Kidney (tissue), 14 donors: ENCODE measurements around the gene ERGIC1. TPM values are rescaled to one million over a fixed set of nuclear protein-coding genes. Genes with fewer than 3 reads are reported as not detected.

ENCODE experiments used
- DNase-seq, 5 donors: peaks; one replicate each; pipeline ENCODE4 v3.0.0-alpha.2; 2013 to 2020
- FAIRE-seq: peaks from 2 replicates; lab custom pipeline; 2012; peaks lifted over from hg19 to GRCh38; lab: Jason Lieb, UNC
- H3K27ac ChIP-seq, 2 donors: one replicate each; pipeline ENCODE4 v1.7.0; 2013; ENCODE audit warnings: low read depth in 2 of 2, low read length in 2 of 2, inconsistent platforms in 1 of 2
- H3K27me3 ChIP-seq: one replicate; pipeline ENCODE4 v1.7.1; 2013; ENCODE audit warnings: low read length, inconsistent platforms; ENCODE audit not compliant: control insufficient read depth, insufficient read depth
- H3K36me3 ChIP-seq, 3 donors: one replicate each; pipeline versions ENCODE4 v1.7.0 to v1.7.1; 2013; ENCODE audit warnings: low read length in 3 of 3, control low read depth in 1 of 3, inconsistent platforms in 1 of 3; ENCODE audit not compliant: insufficient read depth in 3 of 3, control insufficient read depth in 2 of 3
- H3K4me1 ChIP-seq, 3 donors: one replicate each; pipeline versions ENCODE4 v1.7.0 to v1.7.1; 2013; ENCODE audit warnings: low read length in 3 of 3, inconsistent platforms in 1 of 3, low read depth in 1 of 3; ENCODE audit not compliant: control insufficient read depth in 2 of 3, insufficient read depth in 2 of 3
- H3K4me3 ChIP-seq, 3 donors: one replicate each; pipeline versions ENCODE4 v1.7.0 to v1.8.1; 2013; ENCODE audit warnings: low read length in 3 of 3, control low read depth in 1 of 3, inconsistent platforms in 1 of 3
- H3K9ac ChIP-seq, 3 donors: one replicate each; pipeline versions ENCODE4 v1.7.0 to v1.7.1; 2013; ENCODE audit warnings: low read length in 3 of 3, control low read depth in 1 of 3, inconsistent platforms in 1 of 3
- H3K9me3 ChIP-seq, 3 donors: one replicate each; pipeline versions ENCODE4 v1.7.0 to v1.7.1; 2013; ENCODE audit warnings: low read length in 3 of 3, control low read depth in 1 of 3, inconsistent platforms in 1 of 3; ENCODE audit not compliant: control insufficient read depth in 2 of 3, insufficient read depth in 1 of 3
- intact Hi-C: fragments of 100-400 bp; cut with DNase I; formaldehyde crosslinking; loops from one replicate; pipeline ENCODE4 v1.11.1; 2022
- polyA plus RNA-seq: library from polyadenylated mRNA; stranded (reverse); fragments of 350-450 nt; fragmentation: Illumina TruSeq; extraction: RNeasy Lipid Tissue Mini Kit (QIAGEN cat#74804); gene quantifications from one replicate; pipeline ENCODE4 v1.2.3, GENCODE V29; 2014; ENCODE audit warnings: low read depth, low replicate concordance; ENCODE audit not compliant: insufficient read depth
- total RNA-seq: library from RNA; stranded (reverse); fragmentation: NEBNext Ultra II Directional; extraction: Animal tissue kit (Norgen Biotek cat#: 25700); gene quantifications from one replicate; pipeline ENCODE4 v1.2.1, GENCODE V29; 2021
- TF ChIP-seq, protein P1 (sequence below): IDR thresholded peaks from 3 replicates; pipeline ENCODE4 v1.5.1; 2012; ENCODE audit warnings: mild to moderate bottlenecking, moderate library complexity, borderline replicate concordance; ENCODE audit not compliant: insufficient read depth; ENCODE audit errors: extremely low read depth
- donor health status: control.
- donor health status: control.
- donor health status: control.
- donor health status: control.
- donor health status: control.
- donor health status: DM: yes; HTN: yes; CAD: no.
- donor health status: Normal renal cell carcinoma (clear cell type).

The ERGIC1 gene
- total and polyA plus RNA-seq, 2 donors from 2014 or later, result 88.0 to 183 TPM

DNA sequence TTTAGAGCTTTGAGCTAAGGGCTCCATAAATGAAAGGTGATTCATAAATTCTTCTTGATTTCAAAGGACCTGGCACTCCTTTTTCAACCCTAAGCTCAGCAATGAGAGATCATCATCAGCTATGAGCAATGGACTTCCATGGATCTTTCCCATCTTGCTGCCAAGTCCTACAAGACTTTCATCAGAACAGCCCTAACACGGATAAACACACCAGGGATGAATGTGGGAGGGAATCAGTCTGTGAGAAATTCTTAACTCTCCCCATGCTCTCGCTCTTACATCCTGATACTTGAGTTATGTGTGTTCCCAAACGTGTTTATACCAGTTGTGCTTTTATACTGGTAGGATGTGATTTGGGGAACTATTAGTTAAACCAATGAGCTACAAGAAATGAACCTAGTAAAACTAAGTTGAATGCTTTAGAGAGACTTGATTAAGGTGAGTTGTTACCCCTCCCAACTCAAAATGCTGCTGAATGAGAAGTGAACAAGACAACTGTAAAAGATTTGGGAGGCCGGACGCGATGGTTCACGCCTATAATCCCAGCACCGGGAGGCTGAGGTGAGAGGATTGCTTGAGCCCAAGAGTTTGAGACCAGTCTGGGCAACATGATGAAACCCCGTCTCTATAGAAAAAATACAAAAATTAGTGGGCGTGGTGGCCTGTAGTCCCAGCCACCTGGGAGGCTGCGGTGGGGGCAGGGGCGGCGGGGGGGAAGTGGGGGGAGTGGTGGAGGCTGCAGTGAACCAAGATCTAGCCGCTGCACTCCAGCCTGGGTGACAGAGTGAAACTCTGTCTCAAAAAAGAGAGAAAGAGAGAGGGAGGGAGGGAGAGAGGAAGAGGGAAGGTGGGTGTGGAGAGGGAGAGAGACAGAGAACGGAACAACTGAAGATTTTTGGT lies 120.0 kb downstream of the ERGIC1 start:
- no peak overlapping the region for H3K27ac ChIP-seq
- TF ChIP-seq, protein P1, sequence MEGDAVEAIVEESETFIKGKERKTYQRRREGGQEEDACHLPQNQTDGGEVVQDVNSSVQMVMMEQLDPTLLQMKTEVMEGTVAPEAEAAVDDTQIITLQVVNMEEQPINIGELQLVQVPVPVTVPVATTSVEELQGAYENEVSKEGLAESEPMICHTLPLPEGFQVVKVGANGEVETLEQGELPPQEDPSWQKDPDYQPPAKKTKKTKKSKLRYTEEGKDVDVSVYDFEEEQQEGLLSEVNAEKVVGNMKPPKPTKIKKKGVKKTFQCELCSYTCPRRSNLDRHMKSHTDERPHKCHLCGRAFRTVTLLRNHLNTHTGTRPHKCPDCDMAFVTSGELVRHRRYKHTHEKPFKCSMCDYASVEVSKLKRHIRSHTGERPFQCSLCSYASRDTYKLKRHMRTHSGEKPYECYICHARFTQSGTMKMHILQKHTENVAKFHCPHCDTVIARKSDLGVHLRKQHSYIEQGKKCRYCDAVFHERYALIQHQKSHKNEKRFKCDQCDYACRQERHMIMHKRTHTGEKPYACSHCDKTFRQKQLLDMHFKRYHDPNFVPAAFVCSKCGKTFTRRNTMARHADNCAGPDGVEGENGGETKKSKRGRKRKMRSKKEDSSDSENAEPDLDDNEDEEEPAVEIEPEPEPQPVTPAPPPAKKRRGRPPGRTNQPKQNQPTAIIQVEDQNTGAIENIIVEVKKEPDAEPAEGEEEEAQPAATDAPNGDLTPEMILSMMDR, result no peak
- H3K4me3 ChIP-seq, result no peak overlapping the region
- intact Hi-C loops, result no loop called here
- no peaks in the 10 kb centered on the region for H3K27me3 ChIP-seq
- no peaks in the 10 kb centered on the region for H3K4me1 ChIP-seq
- no peaks in the 10 kb centered on the region for H3K9me3 ChIP-seq
- DNase-seq (no peak), FAIRE-seq (no peak)
- peaks cover 0 to 9% (median 3%) of the 10 kb centered on the region in 3 donors for H3K36me3 ChIP-seq
- H3K9ac ChIP-seq, result no peak overlapping the region

DNA sequence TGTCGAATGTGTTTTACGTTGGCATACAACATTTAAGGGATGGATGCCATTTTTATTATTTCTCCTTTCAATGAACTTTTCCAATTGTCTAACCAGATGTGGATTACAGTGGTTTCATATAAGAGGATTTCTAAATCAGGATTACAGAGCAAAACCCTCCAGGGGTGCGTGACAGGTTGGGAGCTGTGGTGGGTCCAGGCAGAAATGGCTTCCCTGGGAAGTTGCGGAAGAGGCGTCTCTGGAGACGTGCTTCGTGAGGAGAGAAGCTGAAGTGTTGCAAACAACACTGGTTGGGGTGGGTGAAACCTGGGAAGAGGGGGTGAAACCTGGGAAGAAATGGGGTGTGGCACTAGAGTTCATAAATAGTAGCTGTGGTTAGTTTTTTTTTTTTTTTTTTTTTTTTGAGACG lies 120.7 kb downstream of the ERGIC1 start:
- Histone ChIP-seq H3K9me3 (no peaks in the 10 kb centered on the region), H3K27me3 (no peaks in the 10 kb centered on the region), H3K27ac (no peak overlapping the region), H3K4me3 (no peak overlapping the region), H3K9ac (no peak overlapping the region), H3K36me3 (peaks cover 0 to 9% (median 3%) of the 10 kb centered on the region in 3 donors), H3K4me1 (no peaks in the 10 kb centered on the region)
- intact Hi-C loops, result no loop called here
- FAIRE-seq (no peak), DNase-seq (no peak)
- TF ChIP-seq, protein P1, result no peak

DNA sequence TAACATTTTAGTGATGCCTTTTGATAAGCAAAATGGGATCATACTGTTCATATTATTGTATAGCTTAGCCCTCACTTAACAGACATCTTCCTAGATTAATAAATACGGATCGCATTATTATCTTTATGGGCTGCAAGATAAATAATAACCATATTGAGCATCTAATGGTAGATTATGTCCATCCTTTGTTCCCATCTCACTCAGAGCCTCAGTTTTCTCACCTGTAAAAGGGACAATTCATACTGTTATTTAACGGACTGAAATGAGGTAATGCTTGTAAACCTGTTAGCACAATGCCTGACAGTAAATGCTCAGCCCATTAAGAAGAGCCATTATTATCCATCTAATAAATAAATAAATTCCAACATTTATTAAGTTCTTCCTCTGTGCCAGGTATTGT lies 122.2 kb downstream of the ERGIC1 start:
- H3K27me3 ChIP-seq, result no peaks in the 10 kb centered on the region
- intact Hi-C loops, result no loop called here

More for the DNA sequence above, 122.2 kb downstream of the ERGIC1 start:
- Histone ChIP-seq H3K36me3 (peaks cover 0 to 3% (median 0%) of the 10 kb centered on the region in 3 donors), H3K4me1 (peaks cover 0 to 7% (median 3%) of the 10 kb centered on the region in 3 donors), H3K27ac (no peak overlapping the region), H3K9ac (no peak overlapping the region), H3K4me3 (no peak overlapping the region), H3K9me3 (no peaks in the 10 kb centered on the region)
- no peak for FAIRE-seq
- DNase-seq, result no peak
- TF ChIP-seq, protein P1, result no peak
